ENCODE data around the gene PFDN1.
"Not testable (repeated sequence)": the region's sequence is repeated elsewhere in the genome, so short reads cannot be mapped to it uniquely, and the experiment has no call there.

Gene PFDN1, protein sequence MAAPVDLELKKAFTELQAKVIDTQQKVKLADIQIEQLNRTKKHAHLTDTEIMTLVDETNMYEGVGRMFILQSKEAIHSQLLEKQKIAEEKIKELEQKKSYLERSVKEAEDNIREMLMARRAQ

GRCh38 chr5:140302786-140303639 lies at the start of gene PFDN1:
TSS of gene PFDN1 (minus strand) at chr5:140303101. CDS start at chr5:140303073, 28 bp downstream.
- DNase-seq (ENCODE audit: low spot score), result peak; percentile 99

DNA sequence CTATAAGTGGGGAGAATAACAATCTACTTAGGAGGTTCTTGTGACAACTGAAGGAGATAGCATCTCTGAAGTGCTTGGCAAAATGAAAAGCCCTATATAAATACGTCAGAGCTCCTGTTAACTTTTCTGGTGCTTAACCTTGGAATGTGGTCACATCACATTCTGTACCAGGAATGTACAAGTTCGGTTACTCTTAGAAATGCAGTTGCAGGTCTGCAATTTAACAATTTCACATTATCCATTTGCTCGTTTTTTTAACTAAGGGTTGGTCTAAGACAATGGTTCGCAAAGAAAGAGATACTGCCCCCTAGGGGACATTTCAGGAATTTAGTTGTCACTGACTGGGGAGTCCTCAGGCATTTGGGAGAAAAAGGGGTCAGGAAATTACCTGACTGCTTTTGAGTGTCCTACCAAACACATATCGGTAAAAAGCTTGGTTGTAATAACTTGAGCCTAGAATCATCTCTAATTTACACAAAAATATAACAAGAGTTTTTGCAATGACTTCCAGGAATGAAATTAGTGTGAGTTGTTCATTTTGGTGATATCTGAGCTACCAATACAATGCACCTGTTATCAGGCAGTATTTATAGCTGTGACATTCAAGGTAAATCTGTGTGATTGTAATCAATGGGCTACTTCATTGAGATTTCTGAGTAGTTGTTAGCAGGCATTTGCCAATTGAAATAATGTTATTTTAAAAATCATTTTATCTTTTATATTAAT lies 48.9 kb upstream of the PFDN1 start:
- peak; percentile 81 for DNase-seq (ENCODE audit: low spot score)

DNA sequence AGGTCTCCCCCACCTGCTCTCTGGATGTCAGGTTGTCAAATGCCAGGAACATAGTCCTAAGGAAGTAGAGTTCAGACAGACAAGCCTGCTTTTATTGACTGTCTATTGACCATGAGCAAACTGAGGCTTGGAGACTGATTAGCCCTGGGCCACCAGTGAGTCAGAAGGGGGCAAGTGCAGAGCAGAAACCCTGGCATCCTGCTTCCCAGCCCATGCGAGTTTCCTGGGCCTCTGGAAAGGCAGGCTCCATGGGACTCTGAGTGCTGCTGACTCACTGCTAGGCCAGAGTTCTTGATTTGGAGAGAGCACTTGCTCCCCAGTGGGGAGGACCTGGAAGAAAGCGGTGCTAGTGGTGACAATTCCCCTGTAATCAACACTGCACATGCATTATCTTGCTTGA lies 46.3 kb upstream of the PFDN1 start:
- no peak for DNase-seq (ENCODE audit: low spot score)

DNA sequence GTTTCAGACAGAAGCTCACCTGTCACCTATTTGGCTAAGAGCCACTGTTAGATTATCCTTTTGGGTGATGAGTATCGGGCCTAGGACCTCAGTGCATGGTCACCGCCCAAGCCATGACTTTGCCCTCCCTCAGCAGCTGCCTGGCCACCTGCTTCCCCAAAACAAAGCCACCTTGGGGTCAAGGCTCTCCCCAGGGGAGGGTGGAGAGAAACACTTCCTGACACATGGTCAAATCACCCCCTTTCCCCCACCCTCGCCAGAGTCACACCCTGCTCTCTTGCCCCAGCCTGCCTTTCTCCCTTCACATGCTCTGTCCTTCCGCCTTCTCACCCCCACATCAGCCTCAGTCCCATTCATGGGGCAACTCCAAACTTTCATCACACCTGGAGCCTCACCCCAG lies 45.2 kb upstream of the PFDN1 start:
- peak; percentile 52 for DNase-seq (ENCODE audit: low spot score)

DNA sequence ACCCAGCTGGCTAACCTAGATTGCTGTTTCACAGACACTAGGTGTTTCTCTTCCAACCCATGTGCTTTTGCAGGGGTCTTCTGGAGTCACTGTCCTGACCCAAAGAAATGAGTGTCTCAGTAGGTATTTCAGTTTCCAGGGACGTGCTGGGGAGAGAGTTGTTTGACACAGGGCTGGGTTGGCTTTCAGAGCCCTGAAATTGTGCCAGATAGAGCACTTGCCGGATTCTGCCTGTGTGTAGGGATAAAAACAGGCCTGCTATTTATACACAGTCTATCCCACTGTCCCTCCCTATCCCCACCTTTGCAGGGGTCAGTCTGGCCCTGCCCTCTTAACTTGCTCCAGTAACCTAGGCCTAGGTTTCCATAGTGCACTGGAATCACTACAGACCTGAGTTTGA lies 44.5 kb upstream of the PFDN1 start:
- no peak for DNase-seq (ENCODE audit: low spot score)

- peak; percentile 95 for DNase-seq (ENCODE audit: low spot score)
Measured at GRCh38 chr5:140346348-140347221, 43.7 kb upstream of the PFDN1 start, which contains the start of gene HBEGF. TSS of gene HBEGF (minus strand) at chr5:140346603. CDS start at chr5:140346328, 275 bp downstream.

GRCh38 chr5:140345919-140346347 lies 43.0 kb upstream of the PFDN1 start:
- DNase-seq (ENCODE audit: low spot score), result peak; percentile 44

GRCh38 chr5:140344683-140345423 lies 42.0 kb upstream of the PFDN1 start:
- peak; percentile 64 for DNase-seq (ENCODE audit: low spot score)

DNA sequence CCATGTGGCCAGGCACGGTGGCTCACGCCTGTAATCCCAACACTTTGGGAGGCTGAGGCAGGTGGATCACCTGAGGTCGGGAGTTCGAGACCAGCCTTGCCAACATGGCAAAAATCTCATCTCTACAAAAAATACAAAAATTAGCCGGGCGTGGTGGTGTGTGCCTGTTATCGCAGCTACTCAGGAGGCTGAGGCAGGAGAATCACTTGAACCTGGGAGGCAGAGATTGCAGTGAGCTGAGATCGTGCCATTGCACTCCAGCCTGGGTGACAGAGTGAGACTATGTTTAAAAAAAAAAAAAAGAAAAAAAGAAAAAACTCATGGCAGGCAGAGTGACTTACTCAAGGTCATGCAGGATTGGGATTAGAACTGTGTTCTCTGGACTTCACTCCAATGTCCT lies 40.9 kb upstream of the PFDN1 start:
- DNase-seq (ENCODE audit: low spot score), result not testable (repeated sequence)

- no peak for DNase-seq (ENCODE audit: low spot score)
Measured at GRCh38 chr5:140342896-140343295, 40.0 kb upstream of the PFDN1 start.

DNA sequence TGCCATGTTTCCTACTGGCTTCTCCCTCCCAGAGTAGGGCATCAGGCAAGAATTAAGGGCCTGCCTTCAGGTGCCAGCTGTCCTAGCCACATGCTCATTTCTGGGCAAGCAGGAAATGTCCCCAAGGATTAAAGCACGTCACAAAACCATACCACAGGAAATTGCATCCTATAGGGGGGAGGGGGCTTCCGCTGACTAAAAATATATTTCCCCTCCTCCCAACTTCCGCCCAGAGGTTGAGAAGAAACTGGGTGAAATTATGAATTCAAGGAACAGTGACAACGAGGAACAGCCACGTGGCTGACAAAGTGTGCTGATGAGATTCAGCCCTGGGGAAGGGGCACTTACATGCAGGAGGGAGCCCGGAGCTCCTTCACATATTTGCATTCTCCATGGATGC lies 39.4 kb upstream of the PFDN1 start:
- DNase-seq (ENCODE audit: low spot score), result no peak

GRCh38 chr5:140341591-140341990 lies 38.7 kb upstream of the PFDN1 start:
- DNase-seq (ENCODE audit: low spot score), result no peak

GRCh38 chr5:140340605-140341121 lies 37.8 kb upstream of the PFDN1 start:
- DNase-seq (ENCODE audit: low spot score), result no peak

DNA sequence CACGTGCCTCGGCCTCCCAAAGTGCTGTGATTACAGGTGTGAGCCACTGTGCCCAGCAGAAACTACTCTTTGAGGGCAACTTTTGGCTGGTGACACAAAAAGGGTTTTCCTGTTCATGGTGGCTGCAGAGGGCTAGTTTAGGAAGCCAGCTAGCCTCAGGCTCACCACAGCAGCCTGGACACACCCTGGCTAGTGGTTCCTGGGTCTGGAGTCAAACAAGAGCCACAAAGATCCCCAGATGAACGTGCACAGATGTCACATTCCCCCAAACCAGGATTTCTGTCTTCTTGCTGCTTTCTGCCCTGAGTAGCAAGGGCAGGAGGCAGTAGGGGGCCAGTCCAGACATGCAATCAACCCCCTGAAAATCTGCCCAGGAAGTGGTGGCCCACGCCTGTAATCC lies 36.7 kb upstream of the PFDN1 start:
- no peak for DNase-seq (ENCODE audit: low spot score)

DNA sequence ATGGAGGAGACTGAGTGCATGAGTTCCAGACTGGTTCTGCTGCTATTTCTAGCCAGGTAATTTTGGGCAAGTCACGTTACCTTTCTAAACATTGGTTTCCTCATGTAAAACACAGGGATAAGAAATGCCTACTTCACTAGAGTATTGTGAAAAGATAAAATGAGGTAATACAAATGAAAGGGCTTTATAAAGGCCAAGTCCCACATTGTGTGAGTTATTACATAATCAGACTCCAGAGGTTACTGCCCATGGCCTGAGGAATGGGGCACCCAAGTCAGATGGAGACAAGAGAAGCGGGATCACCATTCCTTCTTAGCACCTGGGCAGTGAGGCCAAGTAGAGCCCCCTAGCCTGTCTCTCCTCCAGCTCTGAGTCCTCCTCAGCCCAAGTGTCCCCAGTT lies 36.0 kb upstream of the PFDN1 start:
- DNase-seq (ENCODE audit: low spot score), result no peak

DNA sequence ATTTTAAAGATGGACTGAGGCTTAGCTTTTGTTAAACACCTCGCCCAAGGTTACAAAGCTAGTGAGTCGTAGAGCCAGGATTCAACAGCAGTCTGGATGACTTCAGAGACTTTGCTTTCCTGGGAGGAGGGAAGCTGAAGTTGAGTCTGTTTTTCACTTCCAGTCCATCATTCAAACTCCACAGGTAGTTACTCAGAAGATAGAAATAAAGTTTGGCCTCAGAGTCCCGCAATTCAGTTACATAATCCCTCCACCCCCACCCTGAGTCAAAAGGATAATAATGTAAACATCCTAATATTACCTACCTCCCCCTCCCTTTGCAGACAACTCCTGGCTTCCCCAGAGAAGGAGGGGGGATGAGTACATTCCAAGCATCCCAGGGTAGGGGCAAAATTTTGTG lies 35.4 kb upstream of the PFDN1 start:
- no peak for DNase-seq (ENCODE audit: low spot score)

DNA sequence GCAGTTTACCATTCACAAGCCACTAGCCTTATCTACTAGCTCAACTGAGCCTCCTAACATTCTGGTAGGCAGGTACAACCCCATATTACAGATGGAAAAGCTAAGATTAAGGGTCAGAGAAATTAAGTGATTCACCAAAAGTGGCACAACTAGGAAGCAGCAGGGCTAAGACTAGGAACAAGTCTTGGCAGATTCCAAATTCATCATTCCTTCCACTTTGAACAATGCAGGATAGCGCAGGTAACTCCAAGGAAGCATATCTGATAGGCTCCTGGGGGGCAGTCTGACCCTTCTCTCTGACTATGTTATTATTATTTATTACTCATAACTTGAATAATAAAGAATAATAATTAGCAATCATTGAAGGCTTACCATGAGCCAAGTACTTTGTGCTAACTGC lies 35.0 kb upstream of the PFDN1 start:
- DNase-seq (ENCODE audit: low spot score), result no peak

DNA sequence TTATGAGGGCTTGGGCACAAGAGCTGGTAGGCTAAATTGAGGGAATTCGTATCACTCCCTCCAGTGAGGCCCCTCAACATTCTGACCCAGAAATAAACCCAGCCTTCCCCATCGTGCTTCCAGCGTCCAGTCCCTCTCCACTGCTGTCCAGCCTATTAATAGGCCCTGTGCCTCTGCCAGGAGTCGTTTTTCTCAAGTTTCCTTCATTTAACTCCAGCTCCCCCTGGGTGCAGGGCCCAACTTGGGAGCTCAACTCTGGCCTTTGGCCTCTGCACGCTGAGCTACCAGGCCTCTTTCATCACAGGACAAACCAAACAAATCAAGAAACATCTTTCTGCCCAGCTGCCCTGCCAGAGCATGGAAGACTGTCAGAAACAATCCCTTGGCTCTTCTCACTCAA lies 33.5 kb upstream of the PFDN1 start:
- DNase-seq (ENCODE audit: low spot score), result no peak

GRCh38 chr5:140331638-140332037 lies 28.7 kb upstream of the PFDN1 start:
- no peak for DNase-seq (ENCODE audit: low spot score)

DNA sequence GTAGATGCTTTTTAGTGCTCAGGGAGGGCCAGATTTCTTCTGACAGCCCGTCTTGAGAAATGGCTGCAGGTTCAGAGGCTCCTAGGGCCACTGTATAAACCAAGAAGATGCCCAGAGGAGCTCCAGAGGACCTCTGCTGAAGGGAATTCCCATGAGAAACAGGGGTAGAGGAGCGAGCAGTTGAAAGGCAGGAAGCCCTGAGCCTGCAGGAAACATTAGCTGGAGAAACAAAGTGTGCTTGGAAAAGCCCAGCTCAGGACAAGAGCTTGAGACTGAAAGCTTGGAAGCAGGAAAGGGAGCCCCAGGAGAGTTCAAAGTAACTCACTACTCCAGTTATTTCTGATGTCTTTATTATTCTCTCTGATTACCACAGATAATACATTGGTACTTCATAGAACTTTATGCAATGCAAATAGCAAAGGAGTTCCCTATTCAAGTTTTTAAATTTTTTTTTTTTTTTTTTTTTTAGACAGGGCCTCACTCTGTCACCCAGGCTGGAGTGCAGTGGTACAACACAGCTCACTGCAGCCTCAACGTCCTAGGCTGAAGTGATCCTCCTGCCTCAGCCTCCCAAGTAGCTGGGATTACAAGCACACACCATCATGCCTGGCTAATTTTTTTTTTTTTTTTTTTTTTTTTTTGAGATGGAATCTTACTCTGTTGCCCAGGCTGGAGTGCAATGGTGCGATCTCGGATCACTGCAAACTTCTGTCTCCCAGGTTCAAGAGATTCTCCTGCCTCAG lies 27.0 kb upstream of the PFDN1 start:
- DNase-seq (ENCODE audit: low spot score), result no peak

Data from LoVo (cell line).